GM12892 (cell line): ENCODE results near the gene RPL7A.

Source experiments
- POLR2A ChIP-seq: IDR thresholded peaks from 2 replicates; pipeline ENCODE4 v1.6.1; 2011; ENCODE audit warnings: low read depth, low read length, control low read depth
- POLR2AphosphoS5 ChIP-seq: IDR thresholded peaks from 2 replicates; pipeline ENCODE4 v1.6.1; 2011; ENCODE audit warnings: low read depth, low read length, control low read depth
- TAF1 ChIP-seq: IDR thresholded peaks from 2 replicates; pipeline ENCODE4 v1.6.1; 2011; ENCODE audit warnings: low read depth, mild to moderate bottlenecking, control low read depth, low read length, borderline replicate concordance

DNA sequence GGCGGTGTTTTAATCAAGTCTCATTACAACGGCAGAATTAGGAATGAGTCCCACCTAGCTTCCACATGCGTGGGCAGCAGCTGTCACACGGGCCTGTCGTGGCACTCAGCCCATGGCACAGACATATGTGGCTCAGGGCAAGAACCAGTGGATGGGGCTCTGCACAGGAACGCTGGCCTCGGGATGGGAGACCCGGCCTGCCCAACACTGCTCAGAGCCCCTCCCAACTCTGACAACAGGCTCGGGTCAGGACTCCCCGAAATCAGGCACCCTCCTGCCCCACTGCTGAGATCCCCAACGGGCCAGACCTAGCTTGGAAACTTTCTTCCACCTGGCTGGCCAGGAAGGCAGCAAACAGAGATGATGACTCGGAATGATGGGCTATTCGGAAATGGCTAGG is 7.1 kb upstream of the RPL7A start:
- no peak for TF ChIP-seq POLR2A
- TF ChIP-seq TAF1: no peak
- TF ChIP-seq POLR2AphosphoS5: no peak
